Activated T-helper 1 cell treated with anti-CD3 and anti-CD28 coated beads, Interleukin-2, amount 50 U/mL, for 16 hours (primary cell): ENCODE measurements around the gene NCK2.

Experiments
- DNase-seq, 2 donors: peaks; one replicate each; pipeline ENCODE4 v3.0.0-alpha.2; 2020; ENCODE audit warnings: low read depth in 1 of 2, low spot score in 1 of 2

The NCK2 gene

GRCh38 chr2:105789745-105790460, 45.2 kb downstream of the NCK2 start:
- DNase-seq: peak in 1 of 2 donors; percentile 38

- DNase-seq: no peak
Measured at GRCh38 chr2:105790461-105791149, 45.9 kb downstream of the NCK2 start.

- DNase-seq: no peak
Measured at GRCh38 chr2:105791229-105791628, 46.5 kb downstream of the NCK2 start.

- no peak for DNase-seq
Measured at GRCh38 chr2:105792561-105792960, 47.8 kb downstream of the NCK2 start.

DNA sequence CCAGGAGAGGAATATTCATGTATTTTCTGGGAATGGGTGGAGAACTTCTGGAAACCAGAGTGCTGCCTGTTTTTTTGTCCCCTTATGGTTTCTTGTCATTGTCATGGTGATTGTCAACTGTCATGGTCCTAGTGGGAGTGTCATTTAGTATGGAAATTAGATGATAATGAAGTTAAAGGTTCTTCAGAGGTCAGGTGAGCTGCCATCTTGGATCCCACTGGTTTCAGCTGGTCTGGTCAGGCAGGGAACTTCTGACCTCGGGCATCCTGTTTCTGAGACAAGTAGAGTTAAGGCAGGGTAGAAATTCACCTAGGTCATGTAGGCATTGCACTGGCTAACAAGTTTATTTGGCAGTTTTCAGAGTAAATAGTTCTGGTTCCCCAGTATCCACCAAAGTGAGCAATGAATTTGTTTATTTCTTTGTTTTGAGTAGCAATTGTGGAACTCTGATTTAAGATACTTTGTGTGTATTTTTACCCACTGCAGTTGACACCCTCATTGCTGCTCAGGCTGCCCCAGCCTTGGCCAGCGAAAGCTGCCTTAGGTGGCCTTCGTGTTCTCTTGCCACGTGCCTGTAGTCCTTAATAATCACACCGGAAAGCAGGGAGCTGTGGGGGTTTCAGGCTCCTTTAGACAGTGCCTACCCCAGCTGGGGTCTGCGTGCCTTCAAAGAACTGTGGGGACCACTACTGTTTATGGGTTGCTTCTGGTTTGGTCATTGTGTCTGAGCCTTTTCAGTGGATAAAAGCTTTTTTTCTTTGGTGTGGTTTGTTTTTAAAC, 48.7 kb downstream of the NCK2 start:
- no peak for DNase-seq

DNA sequence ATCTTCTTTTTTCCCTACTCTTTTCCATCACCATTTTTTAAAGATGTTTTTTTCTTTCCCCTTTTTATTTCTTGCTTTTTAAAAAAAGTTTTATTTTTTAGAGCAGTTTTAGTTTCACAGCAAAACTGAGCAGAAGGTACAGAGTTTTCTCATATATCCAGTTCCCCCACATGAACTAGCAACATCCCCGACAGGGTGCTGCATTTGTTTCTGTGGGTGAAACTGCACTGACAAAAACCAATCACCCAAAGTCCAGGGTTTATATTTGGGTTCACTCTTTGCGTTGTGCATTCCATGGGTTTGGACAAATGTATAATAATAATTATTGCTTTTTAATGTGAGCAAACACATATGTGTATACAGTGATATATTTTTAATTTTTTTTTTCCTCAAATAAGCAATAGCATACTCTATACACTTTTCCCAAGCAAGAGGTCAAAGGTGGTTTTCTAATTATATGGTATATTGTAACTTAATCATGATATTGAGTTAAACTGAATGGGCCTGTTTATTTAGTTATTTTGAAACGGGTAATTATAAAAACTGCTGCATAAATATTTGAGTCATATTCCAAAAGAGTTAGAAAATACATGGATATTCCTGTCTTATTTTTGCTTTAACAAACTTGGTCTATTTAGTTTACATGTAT, 50.3 kb downstream of the NCK2 start:
- no peak for DNase-seq

DNA sequence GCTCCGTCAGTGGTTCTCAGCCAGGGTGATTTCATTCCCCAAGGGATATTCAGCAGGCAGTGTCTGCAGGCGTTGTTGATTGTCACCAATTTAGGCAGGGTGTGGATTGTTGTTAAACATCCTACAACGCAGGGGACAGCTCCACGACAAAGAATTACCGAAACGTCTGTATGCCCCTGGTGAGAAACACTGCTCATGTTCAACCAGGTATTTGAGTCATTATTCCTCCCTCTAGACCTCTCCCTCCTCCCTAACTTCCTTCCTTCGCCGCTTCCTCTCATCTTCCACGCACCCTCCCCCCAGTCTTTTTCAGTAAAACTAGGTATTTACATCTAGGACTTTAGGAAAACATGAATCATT, 50.8 kb downstream of the NCK2 start:
- DNase-seq: no peak

GRCh38 chr2:105796131-105796638, 51.5 kb downstream of the NCK2 start:
- no peak for DNase-seq

DNA sequence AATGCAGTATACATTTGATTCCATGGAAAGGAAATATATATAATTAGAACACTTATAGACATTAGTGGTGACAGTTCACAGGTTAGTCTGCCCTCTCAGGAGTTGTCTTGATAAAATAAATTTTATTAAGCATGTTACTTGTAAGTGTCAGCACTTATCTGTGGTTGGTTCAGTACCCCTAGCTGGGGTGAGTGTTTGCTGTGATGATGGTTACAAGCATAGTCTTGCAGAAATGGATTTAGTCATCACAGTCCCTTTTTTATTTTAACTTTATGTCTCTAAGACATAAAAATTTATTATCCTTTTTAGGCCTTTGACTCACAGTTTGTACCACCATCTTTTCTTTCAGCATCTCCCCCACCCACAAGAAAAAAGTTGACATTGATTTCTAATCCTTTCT, 52.1 kb downstream of the NCK2 start:
- no peak for DNase-seq

DNA sequence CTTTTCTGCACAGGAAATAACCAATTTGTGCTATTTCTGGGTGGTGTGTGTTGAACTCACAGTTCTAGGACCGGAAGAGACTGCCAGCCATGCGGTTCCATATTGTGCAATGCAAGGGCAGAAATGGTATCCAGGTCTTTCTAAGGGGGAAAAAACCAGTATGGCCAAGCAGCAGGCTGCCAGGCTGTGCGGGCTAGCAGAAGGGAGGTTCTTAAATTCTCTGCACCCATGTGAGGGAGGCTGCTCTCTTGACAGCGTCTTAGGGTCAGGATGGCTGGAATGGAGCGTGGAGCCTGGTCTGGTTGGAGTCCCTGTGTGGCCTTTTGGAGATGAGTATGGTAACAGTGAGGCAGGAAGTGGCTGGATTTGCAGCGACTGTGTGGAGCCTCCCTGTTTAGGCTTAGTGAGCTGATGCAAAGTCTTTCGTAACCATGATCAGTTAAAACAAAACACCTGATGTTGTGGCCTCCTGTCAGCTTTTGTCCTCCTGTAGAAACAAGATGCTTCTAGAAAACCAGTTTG, 52.6 kb downstream of the NCK2 start:
- DNase-seq: no peak

- no peak for DNase-seq
Measured at GRCh38 chr2:105798595-105798994, 53.9 kb downstream of the NCK2 start.

GRCh38 chr2:105800036-105800713, 55.5 kb downstream of the NCK2 start:
- no peak for DNase-seq

DNA sequence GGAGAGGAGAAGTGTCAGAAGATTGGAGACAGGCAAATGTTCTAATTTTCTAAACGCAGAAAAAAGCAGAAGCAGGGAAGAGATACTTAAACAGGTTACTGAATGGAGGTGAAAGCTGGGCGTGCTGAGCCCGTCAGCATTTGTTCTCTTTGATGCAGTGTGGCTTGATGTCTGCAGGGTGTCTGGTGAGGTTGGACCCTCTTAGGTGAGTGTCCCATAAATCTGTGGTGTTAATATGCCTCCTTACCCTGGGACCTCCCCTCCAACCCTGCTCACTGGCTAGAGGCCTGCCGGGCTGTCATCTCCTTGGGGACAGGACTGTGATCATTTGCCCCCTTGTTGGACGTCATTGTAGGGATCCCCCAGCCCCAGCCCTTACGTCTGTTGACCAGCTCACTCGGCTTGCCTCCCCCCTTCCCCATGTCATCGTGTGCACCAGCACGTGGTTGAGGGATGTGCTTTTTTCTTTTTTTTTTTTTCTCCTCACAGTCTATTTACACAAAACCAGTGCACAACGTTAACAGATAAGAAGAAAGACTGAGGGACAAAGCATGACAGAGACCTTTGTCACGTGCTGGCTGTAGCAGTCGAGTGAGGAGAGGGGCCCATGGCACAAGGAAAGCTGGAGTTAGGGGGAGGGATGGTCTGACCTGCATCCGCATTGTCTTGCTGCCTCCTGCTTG, 56.4 kb downstream of the NCK2 start:
- no peak for DNase-seq

- DNase-seq: no peak
Measured at GRCh38 chr2:105801961-105802360, 57.2 kb downstream of the NCK2 start.

- DNase-seq: peak in 1 of 2 donors; percentile 65
Measured at GRCh38 chr2:105802587-105802986, 57.9 kb downstream of the NCK2 start.

GRCh38 chr2:105803337-105803736, 58.6 kb downstream of the NCK2 start:
- DNase-seq: no peak

GRCh38 chr2:105803773-105804172, 59.1 kb downstream of the NCK2 start:
- no peak for DNase-seq

- no peak for DNase-seq
Measured at GRCh38 chr2:105804266-105804665, 59.6 kb downstream of the NCK2 start.

- DNase-seq: no peak
Measured at GRCh38 chr2:105806996-105807395, 62.3 kb downstream of the NCK2 start.
